Progenitor cell of endocrine pancreas (in vitro differentiated cells): Measurements from ENCODE around the gene POU2F3. TPM values are rescaled to one million over a fixed set of nuclear protein-coding genes. Genes with fewer than 3 reads are reported as not detected.

ENCODE experiments used
- DNase-seq: peaks from one replicate; pipeline ENCODE4 v3.0.0; 2021; ENCODE audit warnings: low spot score; ENCODE audit not compliant: unreplicated experiment
- H3K27ac Mint-ChIP-seq: 2 replicates; pipeline ENCODE4 v1.8.0; 2021; ENCODE audit warnings: mild to moderate bottlenecking, moderate library complexity, mixed read lengths
- H3K27me3 Mint-ChIP-seq: 2 replicates; pipeline ENCODE4 v1.8.0; 2021; ENCODE audit warnings: mixed read lengths
- H3K36me3 Mint-ChIP-seq: 2 replicates; pipeline ENCODE4 v1.8.0; 2022; ENCODE audit warnings: mixed read lengths; ENCODE audit not compliant: insufficient read depth
- H3K4me1 Mint-ChIP-seq: 2 replicates; pipeline ENCODE4 v1.8.0; 2021; ENCODE audit warnings: low read depth, mixed read lengths
- H3K4me3 Mint-ChIP-seq: 2 replicates; pipeline ENCODE4 v1.8.0; 2021; ENCODE audit warnings: low read depth, mild to moderate bottlenecking, moderate library complexity, mixed read lengths
- H3K9me3 Mint-ChIP-seq: 2 replicates; pipeline ENCODE4 v1.8.0; 2021; ENCODE audit warnings: low read depth, mixed read lengths
- CTCF ChIP-seq: fragments of 200-600 bp; sonication (generic); IDR thresholded peaks from one replicate; pipeline ENCODE4 v1.5.0; 2021; ENCODE audit warnings: antibody characterized with exemption, mild to moderate bottlenecking; ENCODE audit not compliant: unreplicated experiment
- total RNA-seq: library from RNA; stranded (reverse); gene quantifications from 2 replicates; pipeline ENCODE4 v1.2.1, GENCODE V29; 2021

Gene POU2F3
- total RNA-seq, 1 donor from 2014 or later, result not detected

- no peak overlapping the region for H3K27ac Mint-ChIP-seq
- H3K9me3 Mint-ChIP-seq, result no peaks in the 10 kb centered on the region
- peaks cover 17% of the 10 kb centered on the region for H3K4me1 Mint-ChIP-seq
- H3K36me3 Mint-ChIP-seq, result no peaks in the 10 kb centered on the region
- H3K4me3 Mint-ChIP-seq, result no peak overlapping the region
- no peak for TF ChIP-seq CTCF
- no peak for DNase-seq
- peaks cover 46% of the 10 kb centered on the region for H3K27me3 Mint-ChIP-seq
Observed at GRCh38 chr11:120207512-120207911, 32.4 kb upstream of the POU2F3 start.

- H3K4me3 Mint-ChIP-seq, result no peak overlapping the region
- peaks cover 49% of the 10 kb centered on the region for H3K27me3 Mint-ChIP-seq
Observed at GRCh38 chr11:120208001-120208441, 31.9 kb upstream of the POU2F3 start.

GRCh38 chr11:120208777-120209176 is 31.2 kb upstream of the POU2F3 start:
- no peak for TF ChIP-seq CTCF
- Mint-ChIP-seq H3K4me1 (peaks cover 20% of the 10 kb centered on the region), H3K27ac (no peak overlapping the region), H3K36me3 (no peaks in the 10 kb centered on the region), H3K4me3 (peak overlapping the region; percentile 4), H3K9me3 (no peaks in the 10 kb centered on the region), H3K27me3 (peaks cover 55% of the 10 kb centered on the region)
- no peak for DNase-seq

More at GRCh38 chr11:120208001-120208441, 31.9 kb upstream of the POU2F3 start:
- no peak for DNase-seq
- peaks cover 19% of the 10 kb centered on the region for H3K4me1 Mint-ChIP-seq
- no peak overlapping the region for H3K27ac Mint-ChIP-seq
- no peak for TF ChIP-seq CTCF
- no peaks in the 10 kb centered on the region for H3K36me3 Mint-ChIP-seq
- no peaks in the 10 kb centered on the region for H3K9me3 Mint-ChIP-seq

DNA sequence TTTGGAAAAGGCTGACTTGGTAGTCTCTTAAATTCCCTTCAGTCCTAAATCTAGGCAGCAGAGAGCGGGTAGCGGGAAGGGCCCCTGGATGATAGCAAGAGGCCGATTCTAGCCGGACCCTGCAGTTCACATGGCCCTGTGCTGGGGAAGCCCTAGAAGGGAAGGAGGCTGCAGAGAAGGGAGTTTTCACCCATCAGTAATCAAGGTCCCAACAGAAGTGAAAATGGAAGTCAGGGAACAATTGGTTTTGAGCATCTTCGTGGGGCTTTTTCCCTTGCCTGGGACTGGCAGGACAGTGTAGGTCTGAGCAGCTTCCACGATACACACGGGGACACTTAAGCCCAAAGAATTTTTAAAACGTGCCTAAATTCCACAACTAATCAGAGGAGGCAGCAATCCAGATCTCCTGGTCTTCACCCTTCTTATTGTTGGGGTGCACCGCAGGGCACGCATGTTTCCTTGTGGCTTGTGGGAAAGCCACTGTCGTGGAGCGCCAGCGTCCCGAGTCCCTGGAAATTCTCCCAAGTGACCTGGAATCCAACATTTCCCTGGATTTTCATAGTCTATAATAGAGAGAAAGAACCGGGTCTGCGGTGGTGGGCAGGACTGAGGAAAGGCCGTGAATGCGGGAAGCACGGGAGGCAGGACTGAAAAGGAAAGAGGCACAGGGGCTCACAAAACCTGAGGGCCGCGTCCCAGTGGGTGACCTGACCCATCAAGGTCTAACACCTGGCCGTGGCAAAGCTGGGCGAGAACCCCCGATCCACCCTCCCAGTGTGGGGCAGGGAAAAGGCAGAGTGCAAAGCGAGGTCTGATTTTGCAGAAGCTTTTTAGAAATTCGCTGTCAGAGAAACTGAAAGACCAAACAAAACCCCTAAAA is 30.0 kb upstream of the POU2F3 start:
- H3K4me3 Mint-ChIP-seq, result peak overlapping the region; percentile 82
- TF ChIP-seq CTCF, result no peak
- peak overlapping the region; percentile 24 for H3K27ac Mint-ChIP-seq
- H3K27me3 Mint-ChIP-seq, result peaks cover 64% of the 10 kb centered on the region
- no peaks in the 10 kb centered on the region for H3K36me3 Mint-ChIP-seq
- H3K9me3 Mint-ChIP-seq, result no peaks in the 10 kb centered on the region
- DNase-seq, result no peak
- peaks cover 20% of the 10 kb centered on the region for H3K4me1 Mint-ChIP-seq

DNA sequence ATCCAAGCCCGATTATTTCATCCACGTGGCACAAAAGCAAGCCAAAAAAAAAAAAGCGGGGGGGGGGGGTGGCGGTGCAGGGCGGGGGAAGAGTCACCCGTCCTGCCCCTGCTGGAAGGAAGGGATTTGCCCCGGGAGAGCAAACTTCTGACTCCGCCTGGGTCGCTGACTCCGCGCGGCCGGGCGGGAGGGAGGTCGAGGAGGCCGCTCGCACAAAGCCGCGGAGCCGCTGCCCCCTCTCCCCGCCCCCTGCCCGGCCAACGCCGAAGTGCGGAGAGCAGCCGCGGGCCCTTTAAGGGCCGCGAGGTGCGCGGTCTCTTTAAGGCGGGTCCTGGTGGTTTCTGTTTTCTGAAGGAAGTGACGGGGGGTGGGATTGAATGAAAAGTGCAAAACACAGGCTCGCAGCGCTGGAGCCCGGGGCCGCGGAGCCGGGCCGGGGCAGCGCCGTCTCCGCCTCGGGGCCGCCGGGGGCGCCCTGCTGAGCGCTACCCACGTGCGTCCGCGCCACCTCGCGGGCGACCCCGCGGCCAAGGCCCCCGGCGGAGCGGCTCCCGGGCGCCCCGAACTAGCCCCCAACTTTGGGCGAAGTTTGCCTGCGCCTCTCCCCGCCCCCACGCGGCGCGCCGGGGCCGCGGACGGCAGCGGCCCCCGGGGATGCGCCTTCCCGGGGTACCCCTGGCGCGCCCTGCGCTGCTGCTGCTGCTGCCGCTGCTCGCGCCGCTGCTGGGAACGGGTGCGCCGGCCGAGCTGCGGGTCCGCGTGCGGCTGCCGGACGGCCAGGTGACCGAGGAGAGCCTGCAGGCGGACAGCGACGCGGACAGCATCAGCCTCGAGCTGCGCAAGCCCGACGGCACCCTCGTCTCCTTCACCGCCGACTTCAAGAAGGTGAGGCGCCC is 29.1 kb upstream of the POU2F3 start, which contains the start of gene OAF:
Gene OAF, plus strand, starts transcription at position 407 of the 896 bp plus-strand sequence. Its CDS starts 248 bp downstream, at position 655.
- Mint-ChIP-seq H3K27me3 (peaks cover 64% of the 10 kb centered on the region), H3K9me3 (no peaks in the 10 kb centered on the region), H3K27ac (peak within 1 kb of the TSS; percentile 24), H3K4me1 (peaks cover 20% of the 10 kb centered on the region), H3K4me3 (peak within 1 kb of the TSS; percentile 82), H3K36me3 (no peaks in the 10 kb centered on the region)
- peak; percentile 41 for TF ChIP-seq CTCF
- DNase-seq, result peak; percentile 61
